ENCODE data around the gene TIAM2. TPM values are rescaled to one million over a fixed set of nuclear protein-coding genes. Genes with fewer than 3 reads are reported as not detected.

The TIAM2 gene
- total RNA-seq, 2 experiments from 2014 or later, result 4.9 to 5.6 TPM

GRCh38 chr6:155122199-155122950 lies 127.3 kb downstream of the TIAM2 start:
- Mint-ChIP-seq H3K27me3 (no peaks in the 10 kb centered on the region), H3K9me3 (no peaks in the 10 kb centered on the region), H3K4me3 (no peak overlapping the region), H3K27ac (no peak overlapping the region), H3K36me3 (ENCODE audit: low read depth) (no peaks in the 10 kb centered on the region), H3K4me1 (peaks cover 3% of the 10 kb centered on the region)
- DNase-seq, result no peak
- POLR2A ChIA-PET, result no interaction called here
- CTCF ChIA-PET, result interaction anchor here (1.2 kb wide), 1 partner anchor 16 kb away, joined by 4 read pairs; no protein-coding TSS in a partner anchor

GRCh38 chr6:155123520-155123919 lies 128.4 kb downstream of the TIAM2 start:
- H3K9me3 Mint-ChIP-seq, result no peaks in the 10 kb centered on the region
- H3K4me3 Mint-ChIP-seq, result no peak overlapping the region
- H3K27me3 Mint-ChIP-seq, result no peaks in the 10 kb centered on the region
- ChIA-PET POLR2A (interaction anchor here (0.6 kb wide), 1 partner anchor 131 kb away, joined by 3 read pairs; no protein-coding TSS in a partner anchor), CTCF (interaction anchor here (0.6 to 1.5 kb wide), 4 partner anchors 12 to 50 kb away, joined by 3 to 4 read pairs (median 3); no protein-coding TSS in a partner anchor)
- DNase-seq, result no peak
- H3K27ac Mint-ChIP-seq, result no peak overlapping the region
- H3K4me1 Mint-ChIP-seq, result peaks cover 3% of the 10 kb centered on the region
- no peaks in the 10 kb centered on the region for H3K36me3 Mint-ChIP-seq (ENCODE audit: low read depth)

GRCh38 chr6:155125906-155126305 lies 130.8 kb downstream of the TIAM2 start:
- Mint-ChIP-seq H3K27me3 (no peaks in the 10 kb centered on the region), H3K4me3 (no peak overlapping the region), H3K9me3 (no peaks in the 10 kb centered on the region), H3K36me3 (ENCODE audit: low read depth) (peaks cover 2% of the 10 kb centered on the region), H3K27ac (no peak overlapping the region), H3K4me1 (peaks cover 11% of the 10 kb centered on the region)
- CTCF ChIA-PET, result no interaction called here
- no peak for DNase-seq
- POLR2A ChIA-PET, result no interaction called here

DNA sequence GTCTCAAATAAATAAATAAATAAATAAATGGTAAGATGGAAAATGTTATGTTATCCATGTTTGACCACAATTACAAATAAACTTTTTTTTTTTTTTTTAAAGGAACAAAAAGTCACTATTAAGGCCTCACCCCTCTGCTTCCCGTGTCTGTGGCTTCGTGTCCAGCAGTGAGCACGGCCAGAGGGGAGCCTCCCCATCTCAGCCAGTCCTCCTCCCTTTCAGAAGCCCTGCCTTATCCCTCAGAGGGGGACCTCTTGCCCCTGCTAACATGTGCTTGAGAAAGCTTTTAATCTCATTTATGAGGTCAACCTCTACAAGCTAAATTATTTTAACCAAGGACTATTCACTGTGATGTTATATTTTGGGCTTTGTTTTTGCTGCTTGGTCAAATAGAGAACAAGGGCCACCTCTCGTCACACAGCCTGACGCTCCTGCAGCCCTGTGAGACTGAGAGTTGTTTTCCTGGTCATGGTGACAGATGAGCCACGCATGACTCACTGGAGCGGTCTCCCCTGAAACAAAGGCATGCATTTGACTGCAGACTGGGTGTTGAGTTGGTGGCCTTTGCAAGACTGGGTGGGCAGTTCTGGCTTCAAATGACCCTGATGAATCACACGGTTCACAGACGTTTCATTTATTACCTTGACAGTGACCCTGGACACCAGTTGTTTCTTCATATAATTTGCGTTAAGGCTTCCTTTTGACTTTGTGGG lies 131.8 kb downstream of the TIAM2 start:
- Mint-ChIP-seq H3K36me3 (ENCODE audit: low read depth) (peaks cover 2% of the 10 kb centered on the region), H3K4me1 (peaks cover 11% of the 10 kb centered on the region), H3K9me3 (no peaks in the 10 kb centered on the region), H3K4me3 (no peak overlapping the region), H3K27ac (no peak overlapping the region), H3K27me3 (no peaks in the 10 kb centered on the region)
- CTCF ChIA-PET, result interaction anchor here (2.2 kb wide), 1 partner anchor 12 kb away, joined by 8 read pairs; no protein-coding TSS in a partner anchor
- POLR2A ChIA-PET, result no interaction called here
- DNase-seq, result no peak

DNA sequence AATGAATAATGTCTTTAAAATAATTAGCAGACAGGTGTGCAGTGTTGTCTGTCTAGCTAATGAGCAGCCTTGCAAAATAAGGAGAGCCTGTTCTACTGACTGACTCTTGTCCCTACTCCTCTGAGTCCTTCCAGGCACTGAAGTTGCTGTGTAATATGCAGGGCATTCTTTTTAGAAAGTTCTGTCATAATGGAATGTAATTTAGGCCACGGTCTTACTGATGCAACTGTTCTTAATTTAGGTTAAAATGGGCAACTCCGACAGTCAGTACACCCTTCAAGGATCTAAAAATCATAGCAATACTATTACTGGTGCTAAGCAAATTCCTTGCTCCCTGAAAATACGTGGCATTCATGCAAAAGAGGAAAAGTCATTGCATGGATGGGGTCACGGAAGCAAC lies 133.9 kb downstream of the TIAM2 start:
- CTCF ChIA-PET, result interaction anchor here (0.5 to 2.2 kb wide), 6 partner anchors 10 to 33 kb away, joined by 3 to 8 read pairs (median 3); no protein-coding TSS in a partner anchor
- Mint-ChIP-seq H3K4me3 (no peak overlapping the region), H3K36me3 (ENCODE audit: low read depth) (peaks cover 2% of the 10 kb centered on the region), H3K27ac (no peak overlapping the region), H3K27me3 (no peaks in the 10 kb centered on the region), H3K4me1 (peaks cover 11% of the 10 kb centered on the region), H3K9me3 (no peaks in the 10 kb centered on the region)
- POLR2A ChIA-PET, result no interaction called here
- no peak for DNase-seq

DNA sequence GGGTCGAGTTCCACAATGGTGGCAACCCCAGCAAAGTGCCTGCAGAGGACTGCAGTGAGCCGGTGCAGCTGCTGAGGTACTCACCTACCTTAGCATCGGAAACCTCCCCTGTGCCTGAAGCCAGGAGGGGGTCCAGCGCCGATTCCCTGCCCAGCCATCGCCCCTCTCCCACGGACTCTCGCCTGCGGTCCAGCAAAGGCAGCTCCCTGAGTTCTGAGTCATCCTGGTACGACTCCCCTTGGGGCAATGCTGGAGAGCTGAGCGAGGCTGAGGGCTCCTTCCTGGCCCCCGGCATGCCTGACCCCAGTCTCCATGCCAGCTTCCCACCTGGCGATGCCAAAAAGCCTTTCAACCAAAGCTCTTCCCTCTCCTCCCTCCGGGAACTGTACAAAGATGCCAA lies 134.6 kb downstream of the TIAM2 start:
- Mint-ChIP-seq H3K4me3 (no peak overlapping the region), H3K27me3 (no peaks in the 10 kb centered on the region), H3K27ac (no peak overlapping the region), H3K9me3 (no peaks in the 10 kb centered on the region), H3K36me3 (ENCODE audit: low read depth) (peaks cover 2% of the 10 kb centered on the region), H3K4me1 (peaks cover 11% of the 10 kb centered on the region)
- no peak for DNase-seq
- POLR2A ChIA-PET, result no interaction called here
- CTCF ChIA-PET, result interaction anchor here (1.1 kb wide), 1 partner anchor 8 kb away, joined by 3 read pairs; no protein-coding TSS in a partner anchor

- H3K4me3 Mint-ChIP-seq, result no peak overlapping the region
Measured at GRCh38 chr6:155130161-155130853, 135.2 kb downstream of the TIAM2 start.

DNA sequence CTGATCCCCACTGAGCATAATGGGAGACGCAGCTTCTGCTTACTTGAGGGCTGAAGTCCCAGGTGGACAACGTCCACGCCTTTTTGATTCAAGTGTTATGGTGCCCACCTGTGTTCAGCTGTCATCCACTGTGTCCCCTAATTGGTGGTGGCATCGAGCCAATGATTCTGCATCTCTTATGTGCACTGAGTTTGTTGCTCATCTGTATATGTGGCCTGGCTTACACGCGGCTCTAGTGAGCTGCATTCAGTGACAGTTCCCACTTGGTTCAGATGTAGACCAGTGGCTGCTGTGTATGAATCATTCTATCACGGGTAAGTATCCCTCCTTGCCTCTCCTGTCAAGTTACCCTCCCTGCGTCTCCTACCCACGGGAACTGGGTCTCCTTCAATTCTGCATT lies 137.5 kb downstream of the TIAM2 start:
- ChIA-PET CTCF (interaction anchor here (1.0 to 1.7 kb wide), 3 partner anchors 24 to 204 kb away, joined by 3 to 4 read pairs (median 4); no protein-coding TSS in a partner anchor), POLR2A (no interaction called here)
- peaks cover 2% of the 10 kb centered on the region for H3K36me3 Mint-ChIP-seq (ENCODE audit: low read depth)
- DNase-seq, result no peak
- H3K9me3 Mint-ChIP-seq, result no peaks in the 10 kb centered on the region
- no peaks in the 10 kb centered on the region for H3K27me3 Mint-ChIP-seq
- peaks cover 8% of the 10 kb centered on the region for H3K4me1 Mint-ChIP-seq
- no peak overlapping the region for H3K4me3 Mint-ChIP-seq
- no peak overlapping the region for H3K27ac Mint-ChIP-seq

More at GRCh38 chr6:155130161-155130853, 135.2 kb downstream of the TIAM2 start:
- no peaks in the 10 kb centered on the region for H3K9me3 Mint-ChIP-seq
- H3K27me3 Mint-ChIP-seq, result no peaks in the 10 kb centered on the region
- CTCF ChIA-PET, result interaction anchor here (1.1 kb wide), 1 partner anchor 8 kb away, joined by 3 read pairs; no protein-coding TSS in a partner anchor
- POLR2A ChIA-PET, result no interaction called here
- H3K36me3 Mint-ChIP-seq (ENCODE audit: low read depth), result peaks cover 2% of the 10 kb centered on the region
- DNase-seq, result no peak
- peak overlapping the region; percentile 50 for H3K27ac Mint-ChIP-seq
- H3K4me1 Mint-ChIP-seq, result peaks cover 11% of the 10 kb centered on the region

DNA sequence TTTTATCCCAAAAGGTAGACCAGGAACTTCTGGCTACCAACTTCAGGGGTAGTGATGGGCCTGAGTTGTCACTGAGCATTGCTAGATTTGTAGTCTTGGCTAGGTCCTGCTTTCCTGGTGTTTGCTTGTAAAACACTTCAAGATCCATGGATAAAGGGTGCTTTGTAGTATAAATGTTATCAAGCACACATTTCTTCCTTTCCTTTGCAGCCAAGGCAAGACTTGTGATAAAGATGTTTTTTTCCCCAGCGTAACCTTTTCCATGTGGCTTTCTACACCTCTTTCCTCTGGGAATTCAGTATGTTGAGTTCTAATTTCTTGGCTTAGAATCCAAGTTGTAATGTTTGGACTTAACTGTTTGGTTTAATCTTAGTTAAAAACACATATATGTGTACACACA lies 145.9 kb downstream of the TIAM2 start:
- H3K36me3 Mint-ChIP-seq (ENCODE audit: low read depth), result peaks cover 17% of the 10 kb centered on the region
- POLR2A ChIA-PET, result no interaction called here
- CTCF ChIA-PET, result no interaction called here
- no peak overlapping the region for H3K4me3 Mint-ChIP-seq
- peaks cover 43% of the 10 kb centered on the region for H3K4me1 Mint-ChIP-seq
- H3K27me3 Mint-ChIP-seq, result no peaks in the 10 kb centered on the region
- H3K27ac Mint-ChIP-seq, result peak overlapping the region; percentile 15
- no peak for DNase-seq
- peaks cover 4% of the 10 kb centered on the region for H3K9me3 Mint-ChIP-seq

DNA sequence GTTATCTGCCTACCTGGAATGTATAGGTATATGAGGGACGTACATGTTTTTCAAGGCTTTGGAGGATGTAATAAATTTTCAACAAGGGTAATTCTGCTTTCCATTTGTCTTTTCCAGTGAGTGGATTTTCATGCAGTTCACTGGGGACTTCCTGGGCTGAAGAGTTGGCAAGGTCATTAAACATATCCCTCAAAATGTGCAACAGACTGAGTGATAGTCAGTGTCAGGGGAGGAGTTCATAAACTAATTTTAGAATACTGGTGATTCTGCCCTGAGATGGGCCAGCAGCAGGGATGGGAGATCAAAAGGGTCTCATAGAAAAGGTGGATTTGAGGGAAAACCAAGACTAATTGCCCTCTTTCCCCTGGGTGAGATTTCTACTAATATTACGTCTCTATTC lies 146.4 kb downstream of the TIAM2 start:
- DNase-seq, result no peak
- no peak overlapping the region for H3K4me3 Mint-ChIP-seq
- ChIA-PET CTCF (no interaction called here), POLR2A (no interaction called here)
- H3K4me1 Mint-ChIP-seq, result peaks cover 46% of the 10 kb centered on the region
- H3K9me3 Mint-ChIP-seq, result peaks cover 4% of the 10 kb centered on the region
- peaks cover 17% of the 10 kb centered on the region for H3K36me3 Mint-ChIP-seq (ENCODE audit: low read depth)
- peak overlapping the region; percentile 15 for H3K27ac Mint-ChIP-seq
- H3K27me3 Mint-ChIP-seq, result no peaks in the 10 kb centered on the region

DNA sequence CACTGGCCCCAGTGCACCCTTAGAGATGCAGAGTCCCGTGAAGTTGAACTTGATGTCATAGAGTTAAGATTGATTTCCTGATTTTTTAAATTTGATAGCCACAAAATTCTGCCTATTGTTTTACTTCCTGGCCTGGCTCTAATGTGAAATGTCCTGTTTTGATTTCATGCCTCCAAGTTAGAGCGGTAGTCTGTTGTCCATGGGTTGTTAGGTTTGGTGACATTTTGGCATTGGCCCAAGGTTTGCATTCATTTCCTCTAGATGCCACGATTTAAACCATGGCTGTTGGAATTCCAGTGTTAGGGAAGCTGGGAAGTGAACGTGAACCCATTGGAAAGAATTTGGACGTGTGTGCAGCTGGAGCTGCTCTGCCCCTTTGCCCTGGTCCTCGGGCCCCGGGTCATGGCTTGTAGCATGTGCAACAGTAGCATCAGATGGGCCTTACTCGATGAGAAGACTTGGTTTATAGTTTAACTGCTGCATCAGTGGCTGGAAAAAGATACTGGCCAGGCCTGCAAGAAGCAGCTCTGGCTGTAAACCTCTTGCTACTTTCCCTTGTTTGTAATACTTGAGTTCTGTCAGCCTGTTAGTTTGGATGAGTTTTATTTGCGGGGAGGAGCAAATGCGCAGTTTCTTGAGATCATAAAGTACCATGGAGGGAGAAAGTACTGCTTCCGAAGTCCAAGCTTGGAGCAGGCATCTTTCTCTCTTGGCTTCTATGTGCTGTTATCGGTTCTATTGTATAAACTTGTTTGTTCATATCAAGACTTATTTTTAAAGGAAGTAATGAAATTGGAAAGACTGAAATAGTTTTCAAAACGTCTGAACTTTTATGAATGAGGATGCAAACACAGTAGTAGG lies 147.3 kb downstream of the TIAM2 start:
- Mint-ChIP-seq H3K9me3 (peaks cover 4% of the 10 kb centered on the region), H3K27ac (peak overlapping the region; percentile 99), H3K36me3 (ENCODE audit: low read depth) (peaks cover 17% of the 10 kb centered on the region), H3K27me3 (no peaks in the 10 kb centered on the region), H3K4me1 (peaks cover 46% of the 10 kb centered on the region), H3K4me3 (peak overlapping the region; percentile 70)
- POLR2A ChIA-PET, result no interaction called here
- CTCF ChIA-PET, result no interaction called here
- no peak for DNase-seq

GRCh38 chr6:155143029-155143577 lies 148.0 kb downstream of the TIAM2 start:
- ChIA-PET POLR2A (no interaction called here), CTCF (no interaction called here)
- peaks cover 49% of the 10 kb centered on the region for H3K4me1 Mint-ChIP-seq
- peak; percentile 29 for DNase-seq
- no peaks in the 10 kb centered on the region for H3K27me3 Mint-ChIP-seq
- H3K36me3 Mint-ChIP-seq (ENCODE audit: low read depth), result peaks cover 20% of the 10 kb centered on the region
- H3K9me3 Mint-ChIP-seq, result peaks cover 4% of the 10 kb centered on the region
- peak overlapping the region; percentile 70 for H3K4me3 Mint-ChIP-seq
- H3K27ac Mint-ChIP-seq, result peak overlapping the region; percentile 99

All from activated CD4-positive, alpha-beta T cell treated with anti-CD3 and anti-CD28 coated beads, Interleukin-2, amount 10 ng/mL, durations not matched to agents 7 days and 5 days (primary cell).